HEK293 (cell line): Measurements from ENCODE around the gene TMEM259.

Source experiments
- BCL11B ChIP-seq: fragments of 450-650 bp; formaldehyde crosslinking; IDR thresholded peaks from 2 replicates; pipeline ENCODE4 v1.5.1; 2016; ENCODE audit warnings: low read depth, missing biosample characterization, missing genetic modification characterization
- CTCF ChIP-seq: fragments of 450-650 bp; formaldehyde crosslinking; IDR thresholded peaks from 2 replicates; pipeline ENCODE4 v1.5.1; 2016; ENCODE audit warnings: missing biosample characterization, missing genetic modification characterization
- EGR2 ChIP-seq: fragments of 450-650 bp; formaldehyde crosslinking; IDR thresholded peaks from 2 replicates; pipeline ENCODE4 v1.5.1; 2016; ENCODE audit warnings: low read depth, missing biosample characterization, missing genetic modification characterization
- GLI2 ChIP-seq: fragments of 450-650 bp; formaldehyde crosslinking; IDR thresholded peaks from 2 replicates; pipeline ENCODE4; 2017; ENCODE audit warnings: missing biosample characterization, missing genetic modification characterization, low read depth, borderline replicate concordance
- GLIS2 ChIP-seq: fragments of 450-650 bp; formaldehyde crosslinking; IDR thresholded peaks from 2 replicates; pipeline ENCODE4 v1.5.1; 2016; ENCODE audit warnings: missing biosample characterization, missing genetic modification characterization
- KLF1 ChIP-seq: fragments of 450-650 bp; formaldehyde crosslinking; IDR thresholded peaks from 2 replicates; pipeline ENCODE4 v1.5.1; 2016; ENCODE audit warnings: missing biosample characterization, missing genetic modification characterization
- KLF10 ChIP-seq: fragments of 450-650 bp; IDR thresholded peaks from 2 replicates; pipeline ENCODE4 v1.5.1; 2018; ENCODE audit warnings: missing biosample characterization, mild to moderate bottlenecking, missing genetic modification characterization
- KLF16 ChIP-seq: fragments of 450-650 bp; formaldehyde crosslinking; IDR thresholded peaks from 2 replicates; pipeline ENCODE4 v1.5.1; 2017; ENCODE audit warnings: missing biosample characterization, missing genetic modification characterization
- KLF8 ChIP-seq: fragments of 450-650 bp; formaldehyde crosslinking; IDR thresholded peaks from 2 replicates; pipeline ENCODE4 v1.5.1; 2016; ENCODE audit warnings: missing biosample characterization, missing genetic modification characterization
- KLF9 ChIP-seq: fragments of 450-650 bp; formaldehyde crosslinking; IDR thresholded peaks from 2 replicates; pipeline ENCODE4 v1.5.1; 2016; ENCODE audit warnings: missing biosample characterization, missing genetic modification characterization, low read depth
- PRDM10 ChIP-seq: fragments of 450-650 bp; formaldehyde crosslinking; IDR thresholded peaks from 2 replicates; pipeline ENCODE4 v1.5.1; 2016; ENCODE audit warnings: missing biosample characterization, missing genetic modification characterization
- PRDM4 ChIP-seq: fragments of 450-650 bp; formaldehyde crosslinking; IDR thresholded peaks from 2 replicates; pipeline ENCODE4 v1.5.1; 2017; ENCODE audit warnings: missing biosample characterization, missing genetic modification characterization
- SP7 ChIP-seq: fragments of 450-650 bp; formaldehyde crosslinking; IDR thresholded peaks from 2 replicates; pipeline ENCODE4 v1.5.1; 2016; ENCODE audit warnings: missing biosample characterization, missing genetic modification characterization
- WT1 ChIP-seq: fragments of 450-650 bp; formaldehyde crosslinking; IDR thresholded peaks from 2 replicates; pipeline ENCODE4 v1.5.1; 2016; ENCODE audit warnings: missing biosample characterization, missing genetic modification characterization
- ZBTB48 ChIP-seq: fragments of 450-650 bp; formaldehyde crosslinking; IDR thresholded peaks from 2 replicates; pipeline ENCODE4 v1.5.1; 2016; ENCODE audit warnings: missing biosample characterization, missing genetic modification characterization
- ZBTB7A ChIP-seq: fragments of 450-650 bp; formaldehyde crosslinking; IDR thresholded peaks from 2 replicates; pipeline ENCODE4 v1.5.1; 2016; ENCODE audit warnings: low read depth, missing biosample characterization, missing genetic modification characterization
- ZEB2 ChIP-seq: fragments of 450-650 bp; formaldehyde crosslinking; IDR thresholded peaks from 2 replicates; pipeline ENCODE4 v1.5.1; 2016; ENCODE audit warnings: missing biosample characterization, missing genetic modification characterization
- ZFHX2 ChIP-seq: fragments of 450-650 bp; formaldehyde crosslinking; conservative IDR thresholded peaks from 2 replicates; pipeline ENCODE4 v1.5.1; 2016; ENCODE audit warnings: missing biosample characterization, missing genetic modification characterization
- ZNF112 ChIP-seq: fragments of 450-650 bp; formaldehyde crosslinking; IDR thresholded peaks from 2 replicates; pipeline ENCODE4 v1.5.0; 2017; ENCODE audit warnings: missing biosample characterization, missing genetic modification characterization
- ZNF18 ChIP-seq: fragments of 450-650 bp; formaldehyde crosslinking; IDR thresholded peaks from 2 replicates; pipeline ENCODE4 v1.5.1; 2016; ENCODE audit warnings: missing biosample characterization, missing genetic modification characterization
- ZNF24 ChIP-seq: fragments of 450-650 bp; formaldehyde crosslinking; IDR thresholded peaks from 2 replicates; pipeline ENCODE4 v1.5.1; 2016; ENCODE audit warnings: missing biosample characterization, missing genetic modification characterization
- ZNF302 ChIP-seq: fragments of 450-650 bp; formaldehyde crosslinking; IDR thresholded peaks from 2 replicates; pipeline ENCODE4 v1.5.1; 2016; ENCODE audit warnings: missing biosample characterization, missing genetic modification characterization, low read depth
- ZNF324 ChIP-seq: fragments of 450-650 bp; formaldehyde crosslinking; IDR thresholded peaks from 2 replicates; pipeline ENCODE4 v1.5.1; 2016; ENCODE audit warnings: missing biosample characterization, missing genetic modification characterization
- ZNF391 ChIP-seq: fragments of 450-650 bp; formaldehyde crosslinking; IDR thresholded peaks from 2 replicates; pipeline ENCODE4 v1.5.1; 2016; ENCODE audit warnings: low read depth, missing biosample characterization, missing genetic modification characterization, borderline replicate concordance
- ZNF398 ChIP-seq: fragments of 450-650 bp; formaldehyde crosslinking; IDR thresholded peaks from 2 replicates; pipeline ENCODE4 v1.5.1; 2017; ENCODE audit warnings: missing biosample characterization, missing genetic modification characterization
- ZNF629 ChIP-seq: fragments of 450-650 bp; formaldehyde crosslinking; IDR thresholded peaks from 2 replicates; pipeline ENCODE4 v1.5.1; 2017; ENCODE audit warnings: missing biosample characterization, missing genetic modification characterization
- ZNF692 ChIP-seq: fragments of 450-650 bp; formaldehyde crosslinking; IDR thresholded peaks from 2 replicates; pipeline ENCODE4 v1.5.1; 2016; ENCODE audit warnings: missing biosample characterization, missing genetic modification characterization

TMEM259 gene

GRCh38 chr19:1001538-1002166 lies 19.3 kb downstream of the TMEM259 start (continued):
- TF ChIP-seq ZNF692 (tag by site-specific recombination) (peak; percentile 53), ZNF18 (tag by site-specific recombination) (peak; percentile 35; the same call in 1 of the 2 replicates), ZNF398 (tag by site-specific recombination) (peak; percentile 98), ZNF391 (tag by site-specific recombination) (0 out of 2 replicates have a peak, but pooled peaks have one; percentile 43), KLF10 (0 out of 2 replicates have a peak, but pooled peaks have one; percentile 13), CTCF (tag by site-specific recombination) (peak; percentile 96), KLF1 (tag by site-specific recombination) (peak; percentile 60), ZNF24 (tag by site-specific recombination) (0 out of 2 replicates have a peak, but pooled peaks have one; percentile 21), ZEB2 (tag by site-specific recombination) (peak; percentile 78), EGR2 (tag by site-specific recombination) (0 out of 2 replicates have a peak, but pooled peaks have one; percentile 14), KLF9 (peak; percentile 77), PRDM4 (tag by site-specific recombination) (0 out of 2 replicates have a peak, but pooled peaks have one; percentile 9), KLF8 (tag by site-specific recombination) (peak; percentile 76; the same call in 1 of the 2 replicates), WT1 (tag by site-specific recombination) (no peak), PRDM10 (tag by site-specific recombination) (peak; percentile 75), SP7 (tag by site-specific recombination) (peak; percentile 53; the same call in 1 of the 2 replicates), ZNF324 (0 out of 2 replicates have a peak, but pooled peaks have one; percentile 48), GLI2 (tag by site-specific recombination) (no peak), ZFHX2 (tag by site-specific recombination) (peak; percentile 47; the same call in 1 of the 2 replicates), ZNF629 (peak; percentile 26; the same call in 1 of the 2 replicates), ZNF302 (tag by site-specific recombination) (no peak), ZBTB7A (tag by site-specific recombination) (peak; percentile 97), BCL11B (tag by site-specific recombination) (peak; percentile 70; the same call in 1 of the 2 replicates), ZBTB48 (tag by site-specific recombination) (peak; percentile 91), GLIS2 (peak; percentile 90), KLF16 (tag by site-specific recombination) (peak; percentile 44; the same call in 1 of the 2 replicates), ZNF112 (tag by site-specific recombination) (no peak)
